H1 (cell line): Measurements from ENCODE around the gene ASXL1. TPM values are rescaled to one million over a fixed set of nuclear protein-coding genes. Genes with fewer than 3 reads are reported as not detected.
A peak's percentile ranks its signal among the peaks of the same experiment; 100 is the strongest.

Experiments used
- CTCF ChIA-PET: fragments of 300-600 bp; sonication (Branson Sonifier 250); formaldehyde crosslinking; loops from one replicate; lab custom pipeline; 2021; ENCODE audit not compliant: partially characterized antibody; lab: Charles Lee
- POLR2A ChIA-PET: fragments of 300-600 bp; sonication (Branson Sonifier 250); formaldehyde crosslinking; loops from one replicate; lab custom pipeline; 2021; ENCODE audit warnings: inconsistent platforms; ENCODE audit not compliant: partially characterized antibody; lab: Charles Lee
- DNase-seq, 2 experiments: peaks; one replicate each; pipeline versions ENCODE4 v3.0.0 to v3.0.0-alpha.2; 2010 to 2022; ENCODE audit warnings: low spot score in 2 of 2, low read depth in 1 of 2, mixed read lengths in 1 of 2
- FAIRE-seq: peaks from 2 replicates; lab custom pipeline; 2011; peaks lifted over from hg19 to GRCh38; lab: Jason Lieb, UNC
- H2AFZ ChIP-seq: 2 replicates; pipeline ENCODE4 v1.8.1; 2012; ENCODE audit warnings: low read length, inconsistent platforms
- H2AK5ac ChIP-seq: 2 replicates; pipeline ENCODE4 v1.6.1; 2013; ENCODE audit warnings: low read depth, low read length
- H2BK120ac ChIP-seq: replicated peaks from 2 replicates; pipeline ENCODE3; 2013; ENCODE audit warnings: low read depth, low read length, inconsistent platforms
- H2BK12ac ChIP-seq: 2 replicates; pipeline ENCODE4 v1.6.1; 2013; ENCODE audit warnings: low read depth, low read length
- H2BK15ac ChIP-seq: 2 replicates; pipeline ENCODE4 v1.6.1; 2013; ENCODE audit warnings: low read length
- H2BK20ac ChIP-seq: 2 replicates; pipeline ENCODE4 v1.6.1; 2013; ENCODE audit warnings: low read length
- H2BK5ac ChIP-seq: 2 replicates; pipeline ENCODE4 v1.6.1; 2013; ENCODE audit warnings: low read depth, low read length
- H3K14ac ChIP-seq: 2 replicates; pipeline ENCODE4 v1.6.1; 2013; ENCODE audit warnings: inconsistent platforms; ENCODE audit not compliant: insufficient read length
- H3K18ac ChIP-seq: 2 replicates; pipeline ENCODE4 v1.6.1; 2013; ENCODE audit warnings: low read length; ENCODE audit errors: extremely low read depth
- H3K23ac ChIP-seq: 2 replicates; pipeline ENCODE4 v1.6.1; 2013; ENCODE audit warnings: inconsistent platforms; ENCODE audit not compliant: insufficient read length
- H3K23me2 ChIP-seq: 2 replicates; pipeline ENCODE4 v1.6.1; 2013; ENCODE audit warnings: low read depth, low read length
- H3K27ac ChIP-seq: 2 replicates; pipeline ENCODE4 v1.6.1; 2011; ENCODE audit warnings: low read depth, low read length, inconsistent platforms
- H3K27me3 ChIP-seq, 4 experiments: replicated peaks in 1 of 4; 1 replicate in 1 of 4; 2 replicates in 3 of 4; pipeline versions ENCODE4 v1.6.1 to v1.8.1; 2011 to 2013; ENCODE audit warnings: low read length in 3 of 4, mild to moderate bottlenecking in 3 of 4, inconsistent platforms in 2 of 4, mixed read lengths in 2 of 4, moderate library complexity in 1 of 4; ENCODE audit not compliant: control insufficient read depth in 3 of 4, insufficient read depth in 3 of 4; ENCODE audit errors: extremely low read depth in 1 of 4
- H3K36me3 ChIP-seq, 4 experiments: 2 replicates each; pipeline versions ENCODE4 v1.6.1 to v1.8.1; 2011 to 2013; ENCODE audit warnings: mild to moderate bottlenecking in 4 of 4, low read length in 3 of 4, moderate library complexity in 2 of 4, control low read depth in 1 of 4, inconsistent platforms in 1 of 4; ENCODE audit not compliant: insufficient read depth in 4 of 4, control insufficient read depth in 2 of 4
- H3K4ac ChIP-seq: replicated peaks from 2 replicates; pipeline ENCODE3; 2013; ENCODE audit warnings: low read length, low read depth, mixed read lengths, inconsistent platforms; ENCODE audit not compliant: insufficient read length
- H3K4me1 ChIP-seq, 4 experiments: replicated peaks in 1 of 4; 1 replicate in 1 of 4; 2 replicates in 3 of 4; pipeline versions ENCODE4 v1.6.1 to v1.8.1; 2011 to 2013; ENCODE audit warnings: low read length in 3 of 4, inconsistent platforms in 2 of 4, mixed read lengths in 1 of 4; ENCODE audit not compliant: insufficient read depth in 4 of 4, control insufficient read depth in 3 of 4
- H3K4me2 ChIP-seq, 2 experiments: 2 replicates each; pipeline versions ENCODE4 v1.6.1 to v1.8.1; 2011 to 2013; ENCODE audit warnings: low read depth in 2 of 2, low read length in 2 of 2, control low read depth in 1 of 2, inconsistent platforms in 1 of 2, mild to moderate bottlenecking in 1 of 2; ENCODE audit not compliant: insufficient read depth in 1 of 2
- H3K4me3 ChIP-seq, 4 experiments: fragments of 200-600, 300-600 bp in 1 of 4; sonication (generic), shearing (Covaris generic), sonication (Bioruptor Twin) in 1 of 4; 2 replicates each; pipeline versions ENCODE4 v1.5.1 to v1.8.1; 2011 to 2016; ENCODE audit warnings: low read length in 4 of 4, low read depth in 3 of 4, control low read depth in 2 of 4, inconsistent platforms in 2 of 4, mild to moderate bottlenecking in 2 of 4, mixed read lengths in 1 of 4, moderate library complexity in 1 of 4; ENCODE audit not compliant: insufficient read depth in 2 of 4; ENCODE audit errors: extremely low read depth in 1 of 4
- H3K56ac ChIP-seq: replicated peaks from 2 replicates; pipeline ENCODE3; 2013; ENCODE audit warnings: low read depth, mild to moderate bottlenecking, mixed read lengths, low read length, inconsistent platforms; ENCODE audit not compliant: insufficient read length
- H3K79me1 ChIP-seq: 2 replicates; pipeline ENCODE4 v1.6.1; 2013; ENCODE audit warnings: low read depth, low read length, control low read depth
- H3K79me2 ChIP-seq, 2 experiments: 2 replicates each; pipeline versions ENCODE4 v1.6.1 to v1.8.1; 2012 to 2013; ENCODE audit warnings: low read length in 2 of 2, mild to moderate bottlenecking in 2 of 2, inconsistent platforms in 1 of 2; ENCODE audit not compliant: insufficient read depth in 2 of 2, control insufficient read depth in 1 of 2
- H3K9ac ChIP-seq, 4 experiments: replicated peaks in 1 of 4; 1 replicate in 1 of 4; 2 replicates in 3 of 4; pipeline versions ENCODE4 v1.6.1 to v1.8.1; 2011 to 2013; ENCODE audit warnings: low read depth in 3 of 4, low read length in 3 of 4, control low read depth in 2 of 4, mild to moderate bottlenecking in 2 of 4, moderate library complexity in 2 of 4, inconsistent platforms in 1 of 4; ENCODE audit errors: extremely low read depth in 1 of 4
- H3K9me3 ChIP-seq, 2 experiments: 2 replicates each; pipeline versions ENCODE4 v1.6.1 to v1.8.1; 2012 to 2013; ENCODE audit warnings: mild to moderate bottlenecking in 2 of 2, moderate library complexity in 2 of 2, control low read depth in 1 of 2, inconsistent platforms in 1 of 2, low read depth in 1 of 2, low read length in 1 of 2, mixed read lengths in 1 of 2; ENCODE audit not compliant: insufficient read depth in 2 of 2
- H4K20me1 ChIP-seq, 2 experiments: replicated peaks in 1 of 2; 2 replicates each; pipeline versions ENCODE3 to v1.8.1; 2011 to 2013; ENCODE audit warnings: inconsistent platforms in 2 of 2, low read length in 2 of 2, mild to moderate bottlenecking in 1 of 2; ENCODE audit not compliant: insufficient read depth in 2 of 2, control insufficient read depth in 1 of 2
- H4K5ac ChIP-seq: 2 replicates; pipeline ENCODE4 v1.6.1; 2013; ENCODE audit warnings: low read length, low read depth, mixed read lengths, inconsistent platforms; ENCODE audit not compliant: insufficient read length
- H4K8ac ChIP-seq: 2 replicates; pipeline ENCODE4 v1.8.0; 2013; ENCODE audit warnings: mild to moderate bottlenecking, moderate library complexity, low read length, inconsistent platforms; ENCODE audit not compliant: insufficient read depth; ENCODE audit errors: extremely low read depth
- H4K91ac ChIP-seq: replicated peaks from 2 replicates; pipeline ENCODE3; 2013; ENCODE audit warnings: low read length, mixed read lengths, inconsistent platforms; ENCODE audit not compliant: insufficient read length
- BACH1 ChIP-seq: IDR thresholded peaks from 2 replicates; pipeline ENCODE4 v1.6.1; 2012; ENCODE audit warnings: low read length, improper control_type of control experiment
- BRCA1 ChIP-seq: IDR thresholded peaks from 2 replicates; pipeline ENCODE4 v1.6.1; 2012; ENCODE audit warnings: low read depth, low read length, improper control_type of control experiment
- POLR2A ChIP-seq, 2 experiments: IDR thresholded peaks; 1 replicate in 1 of 2; 2 replicates in 1 of 2; pipeline ENCODE4 v1.6.1; 2011; ENCODE audit warnings: low read depth in 2 of 2, low read length in 2 of 2, mild to moderate bottlenecking in 2 of 2; ENCODE audit errors: control extremely low read depth in 1 of 2
- RAD21 ChIP-seq, 2 experiments: IDR thresholded peaks in 1 of 2; conservative IDR thresholded peaks in 1 of 2; 2 replicates each; pipeline ENCODE4 v1.6.1; 2011; ENCODE audit warnings: low read depth in 2 of 2, low read length in 2 of 2, improper control_type of control experiment in 1 of 2, inconsistent platforms in 1 of 2, mild to moderate bottlenecking in 1 of 2, moderate library complexity in 1 of 2
- RBBP5 ChIP-seq: IDR thresholded peaks from 2 replicates; pipeline ENCODE4 v1.7.1; 2012; ENCODE audit warnings: low read depth, mild to moderate bottlenecking, inconsistent platforms, low read length, moderate library complexity, borderline replicate concordance
- WGBS, 2 experiments: shearing (Covaris generic) in 1 of 2; methylation state at CpG; one replicate each; pipeline versions ENCODE4 v1.1.6 to v1.1.7; 2013 to 2015; ENCODE audit warnings: low lambda C conversion rate in 2 of 2, mixed read lengths in 2 of 2, inconsistent platforms in 1 of 2, low coverage in 1 of 2, missing lambda C conversion rate in 1 of 2; ENCODE audit not compliant: insufficient replicate concordance in 2 of 2, insufficient coverage in 1 of 2, insufficient read length in 1 of 2; ENCODE audit errors: extremely low coverage in 1 of 2, missing lambda C conversion rate in 1 of 2; 5-methylcytosine and 5-hydroxymethylcytosine counted together
- polyA plus RNA-seq, 7 experiments: library from polyadenylated mRNA; depleted of rRNA in 3 of 7; stranded (reverse) in 5 of 7; unstranded in 2 of 7; fragments of >200 nt in 5 of 7; fragments of 200-250 nt in 2 of 7; gene quantifications; 1 replicate in 5 of 7; 2 replicates in 1 of 7; 4 replicates in 1 of 7; pipeline versions ENCODE4 v1.2.1 to v1.2.3, GENCODE V29; 2011 to 2013; ENCODE audit warnings: missing spikeins in 2 of 7, mixed read lengths in 2 of 7
- total RNA-seq: library from RNA; stranded (reverse); fragmentation: NEBNext Ultra II Directional; extraction: Animal tissue kit (Norgen Biotek cat#: 25700); gene quantifications from 2 replicates; pipeline ENCODE4 v1.2.1, GENCODE V29; 2021
- TF ChIP-seq, protein P1 (sequence below), 3 experiments: IDR thresholded peaks; 1 replicate in 2 of 3; 2 replicates in 1 of 3; pipeline versions ENCODE4 v1.5.1 to v1.6.1; 2011; ENCODE audit warnings: low read length in 3 of 3, mild to moderate bottlenecking in 3 of 3, inconsistent platforms in 2 of 3, low read depth in 1 of 3, moderate library complexity in 1 of 3; ENCODE audit not compliant: insufficient read depth in 1 of 3; ENCODE audit errors: control extremely low read depth in 1 of 3

Gene ASXL1
- total and polyA plus RNA-seq, 2 of the 8 experiments (the other 6 are each of a cell fraction or from before 2014, with no cell fraction given), result 10.6 to 26.5 TPM

DNA sequence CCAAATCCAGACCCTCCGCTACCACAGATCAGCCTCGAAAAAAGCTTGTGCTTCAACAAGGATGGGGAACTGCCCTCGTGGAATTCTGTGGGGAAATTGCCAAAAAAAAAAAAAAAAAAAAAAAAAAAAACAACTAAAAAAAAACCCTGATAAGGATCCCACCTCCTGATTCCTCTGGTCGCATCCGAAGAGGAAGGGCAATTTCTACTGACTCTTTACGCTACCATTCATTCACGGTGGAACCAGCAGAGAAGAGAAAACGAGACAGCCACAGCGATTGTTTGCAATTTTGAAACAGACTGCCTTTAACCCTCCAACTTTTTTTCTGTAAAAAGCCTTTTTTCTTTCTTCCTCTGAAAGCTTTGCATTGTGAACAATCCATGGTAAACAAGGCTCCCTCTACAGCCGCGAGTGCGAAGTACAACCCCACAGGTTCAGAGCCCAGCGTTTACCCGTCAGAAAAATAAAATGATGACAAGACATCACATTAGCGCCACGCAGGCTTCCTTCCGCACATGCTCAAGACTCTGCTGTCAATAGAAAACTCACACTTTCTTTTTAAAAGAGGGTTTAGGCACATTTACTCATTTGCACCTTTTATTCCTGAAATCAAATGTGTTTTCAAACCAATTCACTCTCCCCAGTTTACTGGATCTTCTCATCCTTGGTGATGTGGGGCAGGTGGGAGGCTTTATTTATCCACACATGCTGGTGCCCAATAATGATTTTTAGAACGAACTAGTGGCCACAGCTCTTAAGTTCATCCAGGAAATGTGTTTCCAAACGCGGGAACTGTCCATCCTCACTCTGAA lies 127.0 kb downstream of the ASXL1 start:
- FAIRE-seq, result peak; percentile 71
- H2BK12ac ChIP-seq, result no peak overlapping the region
- no peaks in the 10 kb centered on the region for H3K36me3 ChIP-seq
- H2BK15ac ChIP-seq, result no peak overlapping the region
- peak overlapping the region; percentile 82 for H4K5ac ChIP-seq
- peak overlapping the region; percentile 76; the same call in 1 of the 2 replicates for H4K8ac ChIP-seq
- peak overlapping the region; percentile 87; the same call in 1 of the 2 replicates for H2BK5ac ChIP-seq
- H3K18ac ChIP-seq, result no peak overlapping the region; the same call in 1 of the 2 replicates
- H3K79me2 ChIP-seq, result peaks cover 8 to 19% of the 10 kb centered on the region in 2 experiments; a peak in 3 of 4 replicates
- H3K27ac ChIP-seq, result no peak overlapping the region
- peaks cover 8% of the 10 kb centered on the region for H3K79me1 ChIP-seq
- H3K4me2 ChIP-seq, result peak overlapping the region; percentile 80 to 94
- peak overlapping the region; percentile 45 for H2BK120ac ChIP-seq
- no peak overlapping the region for H2BK20ac ChIP-seq
- CTCF ChIA-PET, result interaction anchor here (0.6 to 2.4 kb wide), 23 partner anchors 9 to 177 kb away, joined by 3 to 32 read pairs (median 4); no protein-coding TSS in a partner anchor
- peaks cover 8% of the 10 kb centered on the region; the same call in 1 of the 2 replicates for H3K23me2 ChIP-seq
- DNase-seq, result peak in 1 of 2 experiments; percentile 70
- TF ChIP-seq BACH1 (peak; percentile 13; the same call in 1 of the 2 replicates), RAD21 (IDR thresholded peaks at IDR 0.05 in 1 of 2, conservative IDR thresholded peaks at IDR 0.05 in 1 of 2; ENCODE audit: low read depth in 2 of 2, low read length in 2 of 2) (peak; percentile 41 to 50; a peak in 3 of 4 replicates), RBBP5 (no peak), BRCA1 (no peak), POLR2A (IDR thresholded peaks at IDR 0.05; ENCODE audit: control extremely low read depth in 1 of 2, low read depth in 2 of 2, low read length in 2 of 2) (0 out of 3 replicates have a peak, but pooled peaks of 1 of the 2 experiments have one; percentile 4)
- TF ChIP-seq, protein P1, sequence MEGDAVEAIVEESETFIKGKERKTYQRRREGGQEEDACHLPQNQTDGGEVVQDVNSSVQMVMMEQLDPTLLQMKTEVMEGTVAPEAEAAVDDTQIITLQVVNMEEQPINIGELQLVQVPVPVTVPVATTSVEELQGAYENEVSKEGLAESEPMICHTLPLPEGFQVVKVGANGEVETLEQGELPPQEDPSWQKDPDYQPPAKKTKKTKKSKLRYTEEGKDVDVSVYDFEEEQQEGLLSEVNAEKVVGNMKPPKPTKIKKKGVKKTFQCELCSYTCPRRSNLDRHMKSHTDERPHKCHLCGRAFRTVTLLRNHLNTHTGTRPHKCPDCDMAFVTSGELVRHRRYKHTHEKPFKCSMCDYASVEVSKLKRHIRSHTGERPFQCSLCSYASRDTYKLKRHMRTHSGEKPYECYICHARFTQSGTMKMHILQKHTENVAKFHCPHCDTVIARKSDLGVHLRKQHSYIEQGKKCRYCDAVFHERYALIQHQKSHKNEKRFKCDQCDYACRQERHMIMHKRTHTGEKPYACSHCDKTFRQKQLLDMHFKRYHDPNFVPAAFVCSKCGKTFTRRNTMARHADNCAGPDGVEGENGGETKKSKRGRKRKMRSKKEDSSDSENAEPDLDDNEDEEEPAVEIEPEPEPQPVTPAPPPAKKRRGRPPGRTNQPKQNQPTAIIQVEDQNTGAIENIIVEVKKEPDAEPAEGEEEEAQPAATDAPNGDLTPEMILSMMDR (IDR thresholded peaks at IDR 0.05; ENCODE audit: control extremely low read depth in 1 of 3, insufficient read depth in 1 of 3, low read depth in 1 of 3, low read length in 3 of 3), result peak; percentile 55 to 68 (median 65)
- TF ChIP-seq, all 59 proteins: peak for 4
- H4K20me1 ChIP-seq, result peaks cover 8% of the 10 kb centered on the region in 2 experiments
- no peaks in the 10 kb centered on the region for H3K27me3 ChIP-seq
- H3K56ac ChIP-seq, result peak overlapping the region; percentile 57
- H3K4ac ChIP-seq, result no peak overlapping the region
- no peak overlapping the region for H3K14ac ChIP-seq
- WGBS, 2 experiments, result 8% methylated on average over 20 of the region's 20 CpGs; no CpG with 5 or more reads in 1 of the 2 experiments
- peak overlapping the region in 3 of 4 experiments; percentile 26 to 67 (median 63); a peak in 5 of 7 replicates for H3K9ac ChIP-seq
- peak overlapping the region; percentile 71 to 90 (median 82) for H3K4me3 ChIP-seq
- H4K91ac ChIP-seq, result peak overlapping the region; percentile 92
- no peak overlapping the region for H3K23ac ChIP-seq
- H2AK5ac ChIP-seq, result no peak overlapping the region
- POLR2A ChIA-PET, result interaction anchor here (0.6 to 2.9 kb wide), 6 partner anchors 9 to 279 kb away, joined by 3 to 9 read pairs (median 3); no protein-coding TSS in a partner anchor
- peaks cover 0 to 4% of the 10 kb centered on the region in 2 experiments; a peak in 1 of 4 replicates for H3K9me3 ChIP-seq
- H3K4me1 ChIP-seq, result peaks cover 11 to 15% (median 13%) of the 10 kb centered on the region in 4 experiments
- no peak overlapping the region for H2AFZ ChIP-seq
